Measurements from ENCODE around the gene SLC25A1.

DNA sequence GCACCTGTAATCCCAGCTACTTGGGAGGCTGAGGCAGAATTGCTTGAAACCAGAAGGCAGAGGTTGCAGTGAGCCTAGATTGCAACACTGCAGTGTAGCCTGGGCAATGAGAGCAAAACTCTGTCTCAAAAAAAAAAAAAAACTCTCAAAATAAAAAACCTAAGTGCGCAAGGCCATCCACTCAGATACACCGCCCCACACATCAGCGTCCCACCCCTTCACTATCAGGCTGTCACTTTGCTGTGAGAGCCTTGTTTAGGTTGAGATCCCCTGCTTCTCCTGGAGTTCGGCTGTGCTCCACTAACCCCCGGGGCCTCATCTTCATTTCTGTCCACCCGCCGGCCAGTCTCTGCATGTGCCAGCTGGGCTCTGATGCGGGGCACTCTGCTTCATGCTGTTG is 12.1 kb downstream of the SLC25A1 start:
- TF ChIP-seq, protein P1, sequence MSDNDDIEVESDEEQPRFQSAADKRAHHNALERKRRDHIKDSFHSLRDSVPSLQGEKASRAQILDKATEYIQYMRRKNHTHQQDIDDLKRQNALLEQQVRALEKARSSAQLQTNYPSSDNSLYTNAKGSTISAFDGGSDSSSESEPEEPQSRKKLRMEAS (IDR thresholded peaks at IDR 0.05), result no peak
- TF ChIP-seq TCF12 (IDR thresholded peaks at IDR 0.05; ENCODE audit: low read depth), result no peak
- no peak for TF ChIP-seq RAD21 (IDR thresholded peaks at IDR 0.05; ENCODE audit: low read depth)
- TF ChIP-seq CEBPB (IDR thresholded peaks at IDR 0.05), result no peak
- TF ChIP-seq CREB1 (IDR thresholded peaks at IDR 0.05; ENCODE audit: low read depth), result no peak
- no peak for TF ChIP-seq EP300 (IDR thresholded peaks at IDR 0.05; ENCODE audit: borderline replicate concordance)
- no peak for TF ChIP-seq TEAD4 (IDR thresholded peaks at IDR 0.05)

All from Ishikawa (cell line).